ENCODE results near the gene DCTD.

GRCh38 chr4:182908124-182908523, 9.1 kb downstream of the DCTD start:
- no peak for TF ChIP-seq POLR2AphosphoS5 (IDR thresholded peaks at IDR 0.05; ENCODE audit: low read depth, low read length)
- no peak for TF ChIP-seq POLR2A (IDR thresholded peaks at IDR 0.05; ENCODE audit: low read depth, low read length)
- no peak for TF ChIP-seq PAX5 (IDR thresholded peaks at IDR 0.05; ENCODE audit: insufficient read depth, low read length, severe bottlenecking)
- no peak for TF ChIP-seq TAF1 (IDR thresholded peaks at IDR 0.05; ENCODE audit: low read depth, low read length)
- no peak for TF ChIP-seq POU2F2 (IDR thresholded peaks at IDR 0.05; ENCODE audit: low read depth, low read length)
- TF ChIP-seq SPI1 (IDR thresholded peaks at IDR 0.05; ENCODE audit: low read depth, low read length) = no peak

Data from GM12891 (cell line).